ENCODE measurements around the gene MCAT.

The MCAT gene

GRCh38 chr22:43171607-43172006, 28.4 kb upstream of the MCAT start:
- no peak for DNase-seq

- DNase-seq, result no peak
Observed at GRCh38 chr22:43171019-43171491, 27.9 kb upstream of the MCAT start.

DNA sequence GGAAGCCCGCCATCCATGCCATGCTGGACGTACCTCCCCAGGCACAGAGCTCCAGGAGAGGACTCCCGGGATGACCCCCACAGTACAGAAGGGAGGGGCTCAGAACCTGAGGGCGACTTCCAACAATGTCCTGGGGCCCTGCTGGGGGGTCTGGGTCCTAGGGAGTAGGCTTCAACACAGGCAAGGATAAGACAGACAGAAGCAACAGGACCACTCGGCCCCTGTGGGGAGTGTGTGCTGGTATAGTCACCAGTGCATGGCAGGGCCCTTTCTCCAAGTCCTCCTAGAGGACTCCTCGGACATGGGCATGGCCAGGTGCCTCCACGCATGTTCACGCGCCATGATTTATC, 26.9 kb upstream of the MCAT start:
- no peak for DNase-seq

DNA sequence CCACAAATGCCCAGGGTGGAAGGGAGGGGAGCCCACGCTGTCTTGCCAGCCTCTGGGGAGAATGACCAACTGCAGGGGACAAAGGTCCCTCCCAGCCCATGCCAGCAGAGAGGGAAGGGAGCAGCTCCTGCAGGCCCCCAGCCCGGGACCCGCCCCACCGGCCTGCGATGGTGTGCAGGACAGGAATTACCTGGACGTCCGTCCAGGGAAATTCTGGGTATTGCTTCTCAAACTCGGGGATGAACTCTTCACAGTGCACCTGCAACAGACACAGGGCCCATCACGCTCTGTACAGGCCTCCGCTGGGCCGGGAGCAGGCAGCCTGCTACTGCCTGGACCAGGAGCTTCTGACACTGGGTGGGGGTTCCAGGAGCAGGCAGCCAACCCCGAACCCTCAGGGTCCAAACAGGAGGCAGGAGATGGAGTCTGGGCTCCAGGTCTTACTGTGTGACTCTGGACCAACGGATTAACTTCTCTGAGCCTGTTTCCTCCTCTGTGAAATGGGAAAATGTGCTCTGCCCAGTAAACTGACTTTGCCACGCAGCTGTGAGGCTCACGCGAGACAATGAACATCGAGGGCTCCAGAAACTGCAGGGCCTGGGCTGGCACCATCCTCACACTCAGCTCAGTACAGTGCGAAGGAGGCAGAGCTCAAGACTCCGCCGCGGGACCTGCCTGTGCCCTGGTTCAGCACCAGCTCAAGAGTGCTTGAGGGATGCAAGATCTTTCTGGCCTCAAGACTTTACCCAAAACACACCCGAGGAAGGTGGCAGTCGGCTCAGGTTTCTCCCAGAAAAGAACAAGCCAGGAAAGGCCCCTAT, 26.3 kb upstream of the MCAT start:
- DNase-seq, result no peak

- no peak for DNase-seq
Observed at GRCh38 chr22:43168471-43169309, 25.5 kb upstream of the MCAT start.

DNA sequence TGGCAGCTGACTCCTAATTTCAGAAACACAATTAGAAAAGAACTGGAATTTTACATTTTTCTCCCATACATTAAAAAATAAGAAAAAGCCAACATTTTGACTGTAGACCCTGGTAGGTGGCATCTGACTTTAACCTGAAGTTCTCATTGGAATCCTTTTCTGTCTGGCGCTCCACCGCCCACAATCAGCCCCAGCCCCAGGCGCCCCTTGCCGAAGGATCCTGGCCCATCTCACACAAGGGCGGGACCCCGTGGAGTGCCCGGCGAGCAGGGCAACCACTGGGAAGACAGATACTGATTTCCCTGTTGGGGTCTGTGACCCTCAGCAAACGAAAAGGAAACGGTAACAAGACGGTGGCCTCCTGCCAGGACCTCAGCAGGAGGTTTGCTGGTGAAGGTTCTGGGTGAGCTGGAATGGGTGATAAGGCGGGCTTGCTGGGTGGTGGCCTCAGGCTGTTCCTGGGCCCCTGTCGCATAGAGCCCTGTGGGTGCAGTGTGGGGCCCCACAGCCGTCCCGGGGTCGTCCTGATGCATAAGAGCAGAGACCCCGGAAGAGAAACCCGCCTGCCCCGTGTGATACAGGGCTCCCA, 23.9 kb upstream of the MCAT start:
- no peak for DNase-seq

DNA sequence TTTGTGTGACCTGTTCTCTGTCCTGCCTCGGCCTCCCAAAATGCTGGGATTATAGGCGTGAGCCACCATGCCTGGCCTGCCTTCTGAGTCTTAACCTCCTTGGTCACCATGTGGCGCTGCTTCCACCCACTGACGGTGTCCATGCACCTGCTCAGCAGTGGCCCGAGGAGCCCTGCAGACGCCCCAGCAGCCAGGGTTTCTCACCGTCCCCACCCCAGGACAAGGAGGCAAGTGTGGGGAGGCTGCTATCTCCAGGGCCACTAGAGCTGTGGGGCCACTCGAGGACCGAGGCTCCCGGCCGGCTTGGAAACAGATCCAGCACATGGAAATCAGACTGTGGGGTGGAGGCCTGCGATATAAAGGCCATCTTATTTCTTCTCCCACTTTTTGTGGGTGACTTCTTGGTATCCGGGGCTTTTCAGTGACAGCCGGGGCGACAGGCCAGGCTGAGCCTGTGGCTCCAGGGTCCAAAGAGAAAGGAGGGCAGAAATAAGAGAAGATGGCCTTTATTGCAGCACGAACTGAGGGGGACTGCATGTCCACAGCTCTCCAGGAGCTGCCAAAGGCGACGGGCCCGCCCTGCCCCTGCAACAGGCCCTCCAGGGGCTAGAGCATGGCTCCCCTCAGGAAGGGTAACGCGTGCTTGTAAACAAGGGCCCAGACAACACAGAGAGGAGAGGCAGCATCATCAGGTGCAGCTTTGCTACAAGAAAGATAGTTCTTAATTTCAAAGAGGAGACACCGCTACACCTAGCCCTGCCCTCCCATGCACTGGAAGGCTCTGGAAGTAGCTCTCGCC, 23.1 kb upstream of the MCAT start:
- no peak for DNase-seq

GRCh38 chr22:43164636-43165035, 21.4 kb upstream of the MCAT start:
- DNase-seq, result no peak

- no peak for DNase-seq
Observed at GRCh38 chr22:43163241-43163795, 20.1 kb upstream of the MCAT start.

DNA sequence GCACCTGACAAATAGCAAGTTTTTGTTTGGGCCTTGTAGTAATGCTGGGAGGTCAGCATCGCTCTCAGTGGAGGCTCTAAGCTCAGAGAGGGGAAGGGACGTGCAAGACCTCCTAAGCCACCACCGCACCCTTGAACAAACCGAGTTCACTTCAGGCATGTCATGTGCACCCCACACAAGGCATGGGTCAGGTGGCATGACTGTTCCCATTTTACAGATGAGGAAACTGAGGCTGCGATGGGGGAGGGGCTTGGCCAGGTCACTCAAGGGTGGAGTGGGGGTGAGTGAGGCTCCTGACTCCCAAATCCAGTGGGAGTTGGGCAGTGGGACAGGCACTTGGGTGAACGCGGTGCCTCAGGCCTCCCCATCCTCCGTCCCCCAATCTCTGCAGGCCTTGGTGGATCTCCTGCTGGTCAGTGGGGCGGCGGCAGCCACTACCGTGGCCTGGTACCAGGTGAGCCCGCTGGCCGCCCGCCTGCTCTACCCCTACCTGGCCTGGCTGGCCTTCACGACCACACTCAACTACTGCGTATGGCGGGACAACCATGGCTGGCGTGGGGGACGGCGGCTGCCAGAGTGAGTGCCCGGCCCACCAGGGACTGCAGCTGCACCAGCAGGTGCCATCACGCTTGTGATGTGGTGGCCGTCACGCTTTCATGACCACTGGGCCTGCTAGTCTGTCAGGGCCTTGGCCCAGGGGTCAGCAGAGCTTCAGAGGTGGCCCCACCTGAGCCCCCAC, 19.4 kb upstream of the MCAT start:
- DNase-seq, result no peak

- DNase-seq, result no peak
Observed at GRCh38 chr22:43160497-43161126, 17.4 kb upstream of the MCAT start.

DNA sequence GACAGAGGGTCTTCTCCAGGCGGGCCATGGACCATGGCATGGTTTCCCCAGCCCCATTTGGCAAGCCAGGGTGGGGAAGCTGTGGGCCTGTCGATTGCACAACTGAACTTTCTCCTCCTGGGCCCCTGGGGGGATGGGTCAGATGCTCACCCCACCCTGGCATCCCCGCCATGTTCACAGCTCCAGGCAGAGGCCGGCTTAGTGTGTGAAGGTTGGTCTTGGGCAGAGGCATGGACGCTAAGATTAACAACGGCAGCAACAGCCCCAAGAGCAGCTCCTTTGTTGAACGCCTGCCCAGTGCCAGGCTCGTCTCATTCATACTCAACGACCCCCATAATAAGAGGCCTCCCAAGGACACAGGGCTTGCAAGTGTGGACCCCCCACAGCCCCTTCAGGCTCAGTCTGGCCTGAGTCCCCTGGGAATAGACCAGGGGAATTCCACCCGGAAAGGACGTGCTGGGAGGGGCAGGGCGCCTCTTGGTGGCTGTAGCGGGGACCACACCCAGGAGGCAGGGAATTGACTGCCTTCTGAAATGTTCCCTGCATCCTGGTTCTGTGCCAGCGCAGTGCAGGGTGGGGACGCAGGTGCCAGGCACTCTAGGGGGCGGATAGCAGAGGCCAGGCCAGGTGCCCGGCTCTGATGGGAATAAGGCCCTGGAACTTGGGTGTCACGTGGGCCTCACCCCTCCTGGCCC, 16.4 kb upstream of the MCAT start:
- no peak for DNase-seq

GRCh38 chr22:43158778-43159483, 15.7 kb upstream of the MCAT start:
- DNase-seq, result no peak

DNA sequence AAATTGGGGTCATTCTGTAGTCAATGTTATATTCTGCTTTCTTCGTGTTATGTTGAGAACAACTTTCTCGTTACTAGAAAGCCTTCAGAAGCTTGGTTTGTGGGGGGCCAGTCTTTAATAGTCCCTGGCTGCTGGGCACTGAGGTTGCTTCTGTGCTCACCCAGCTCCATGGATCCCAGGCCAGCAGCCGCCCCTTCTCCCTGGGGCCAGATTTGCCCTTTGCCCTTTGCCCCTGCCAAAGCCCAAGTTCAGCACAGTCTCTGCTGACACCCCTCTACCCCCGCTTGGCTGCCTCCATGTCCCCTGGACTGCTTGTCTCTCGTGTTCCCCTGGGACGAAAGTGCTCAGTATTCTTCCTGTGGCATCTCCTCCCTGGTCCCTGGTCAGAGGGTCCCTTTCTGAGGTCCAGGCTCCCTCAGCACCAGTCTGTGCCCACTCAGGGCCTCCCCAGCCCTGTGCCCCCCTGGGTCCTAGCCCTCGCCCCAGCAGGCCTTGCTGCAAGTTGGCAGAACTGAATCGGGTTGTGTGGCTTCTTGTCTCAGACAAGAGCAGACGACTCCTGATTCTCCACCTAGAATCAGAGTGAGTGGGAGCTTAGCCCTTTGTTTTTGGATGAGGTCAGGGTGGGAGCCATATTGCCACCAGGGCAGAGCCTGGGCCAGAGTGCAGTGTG, 14.8 kb upstream of the MCAT start:
- DNase-seq, result no peak

GRCh38 chr22:43156413-43156812, 13.2 kb upstream of the MCAT start:
- DNase-seq, result no peak

DNA sequence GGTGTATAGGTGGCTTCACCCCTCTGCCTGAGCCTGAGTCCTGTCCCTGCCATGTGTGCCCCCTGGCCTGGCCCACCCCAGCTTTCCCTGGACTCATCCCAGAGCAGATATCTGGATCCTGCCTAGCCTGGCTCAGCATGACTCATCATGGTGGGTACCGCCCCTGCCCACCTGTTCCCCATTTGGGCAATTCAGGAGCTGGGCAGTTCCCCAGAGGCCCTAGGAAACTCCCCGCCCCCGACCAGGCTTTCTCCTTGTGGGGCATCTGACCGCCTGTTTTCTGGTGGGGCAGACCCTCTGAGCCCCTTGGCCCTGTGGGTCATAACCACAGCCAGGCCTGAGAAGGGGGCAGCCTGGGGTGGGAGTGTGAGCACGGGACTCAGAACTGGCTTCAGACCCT, 12.6 kb upstream of the MCAT start:
- DNase-seq, result no peak

GRCh38 chr22:43154887-43155536, 11.8 kb upstream of the MCAT start:
- DNase-seq, result no peak

DNA sequence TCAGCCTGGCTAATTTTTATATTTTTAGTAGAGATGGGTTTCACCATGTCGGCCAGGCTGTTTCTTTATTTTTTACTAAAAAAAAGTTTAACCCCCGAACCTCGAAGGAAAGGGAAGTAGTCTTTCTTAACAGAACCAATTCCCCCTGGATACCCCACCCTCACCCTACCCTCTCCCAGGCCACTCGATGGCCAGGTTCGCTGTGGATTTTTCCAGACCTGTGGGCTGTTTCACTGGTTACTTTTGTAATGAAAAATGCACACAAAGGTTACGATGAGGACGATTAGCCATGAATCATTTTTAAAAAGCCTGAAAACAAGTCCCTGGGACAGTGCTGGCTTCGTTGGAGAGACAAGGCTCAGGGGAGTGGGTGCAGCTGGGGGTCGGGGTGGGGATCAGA, 10.7 kb upstream of the MCAT start:
- DNase-seq, result no peak
